Esophagus squamous epithelium (tissue), 5 donors: ENCODE measurements around the gene ZRSR2. TPM values are rescaled to one million over a fixed set of nuclear protein-coding genes. Genes with fewer than 3 reads are reported as not detected.

ENCODE experiments used
- DNase-seq: peaks from one replicate; lab custom pipeline; 2025; lab: John Stamatoyannopoulos, UW
- H3K27ac ChIP-seq, 4 donors: fragments of 200-600 bp; sonication (generic); one replicate each; pipeline ENCODE4 v1.5.1; 2016 to 2019; ENCODE audit warnings: mild to moderate bottlenecking in 1 of 4
- H3K27me3 ChIP-seq, 4 donors: fragments of 200-600 bp; sonication (generic); 1 replicate in 3 of 4; 2 replicates in 1 of 4; pipeline versions ENCODE4 v1.5.1 to v1.6.0; 2017 to 2021; ENCODE audit warnings: antibody characterized with exemption in 1 of 4
- H3K36me3 ChIP-seq, 3 donors: fragments of 200-600 bp; sonication (generic); one replicate each; pipeline ENCODE4 v1.5.1; 2016 to 2019
- H3K4me1 ChIP-seq, 3 donors: fragments of 200-600 bp; sonication (generic); one replicate each; pipeline ENCODE4 v1.5.1; 2017 to 2019
- H3K4me3 ChIP-seq, 4 donors: fragments of 200-600 bp; sonication (generic); 1 replicate in 3 of 4; 2 replicates in 1 of 4; pipeline ENCODE4 v1.5.1; 2016 to 2019; ENCODE audit warnings: mild to moderate bottlenecking in 2 of 4, moderate library complexity in 1 of 4
- H3K9me3 ChIP-seq, 3 donors: fragments of 200-600 bp; sonication (generic); one replicate each; pipeline ENCODE4 v1.5.1; 2016 to 2019
- POLR2A ChIP-seq, 4 donors: fragments of 450-650 bp; IDR thresholded peaks; one replicate each; pipeline ENCODE4 v1.6.1; 2017; ENCODE audit warnings: antibody characterized with exemption in 4 of 4, mild to moderate bottlenecking in 4 of 4, moderate library complexity in 3 of 4
- WGBS, 2 donors: methylation state at CpG; one replicate each; pipeline ENCODE4 v1.1.5; 2018; 5-methylcytosine and 5-hydroxymethylcytosine counted together
- intact Hi-C: fragments of 100-400 bp; cut with DNase I; formaldehyde crosslinking; loops from one replicate; pipeline ENCODE4 v1.15.0; 2022
- total RNA-seq, 4 donors: library from RNA; depleted of rRNA; stranded (reverse); fragments of >200 nt; gene quantifications; one replicate each; pipeline ENCODE4 v1.1.0, GENCODE V29; 2016
- TF ChIP-seq, protein P1 (sequence below), 6 experiments: fragments of 450-650 bp in 4 of 6; fragments of 200-600 bp in 2 of 6; sonication (generic) in 2 of 6; IDR thresholded peaks; one replicate each; pipeline ENCODE4 v1.5.1; 2016 to 2019; ENCODE audit warnings: antibody characterized with exemption in 6 of 6, mild to moderate bottlenecking in 4 of 6, moderate library complexity in 4 of 6
- donor health status: DM: yes; HTN: yes; CAD: no.

ZRSR2 gene
- total RNA-seq, 4 donors from 2014 or later: 2.5 to 6.5 (median 5.1) TPM

DNA sequence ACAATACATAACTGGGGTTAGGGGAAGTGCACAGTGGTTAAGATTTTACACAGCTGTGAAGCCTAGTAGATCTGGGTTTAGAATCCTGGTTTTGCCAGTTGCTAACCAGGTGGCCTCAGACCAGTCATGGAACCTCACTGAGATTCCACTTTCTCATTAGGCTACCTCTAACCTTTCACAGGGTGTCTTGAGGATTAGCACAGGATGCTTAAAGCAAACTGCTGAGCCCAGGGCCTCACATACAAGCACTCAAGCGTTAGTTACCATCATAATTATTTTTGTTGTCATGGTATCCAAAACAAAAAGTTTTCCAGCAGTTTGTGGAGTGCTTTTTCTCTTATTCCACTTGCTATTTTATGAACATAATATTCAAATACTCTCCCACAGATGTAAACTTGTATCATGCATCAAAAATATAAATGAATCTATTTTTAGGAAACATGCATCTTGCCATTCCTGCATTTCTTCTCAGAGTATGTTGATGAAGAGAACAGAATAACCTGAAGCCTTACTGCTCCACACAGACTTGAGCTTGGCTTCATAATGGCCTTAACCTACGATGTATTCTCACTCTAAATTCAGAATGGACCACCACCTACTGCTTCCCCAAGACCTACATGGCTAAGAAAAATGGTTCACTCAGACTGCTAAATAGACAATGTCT is 51.7 kb downstream of the ZRSR2 start:
- Histone ChIP-seq H3K4me1 (no peaks in the 10 kb centered on the region), H3K4me3 (no peak overlapping the region), H3K36me3 (peaks cover 0 to 16% (median 0%) of the 10 kb centered on the region in 3 donors), H3K9me3 (no peaks in the 10 kb centered on the region), H3K27ac (no peak overlapping the region), H3K27me3 (no peaks in the 10 kb centered on the region)
- TF ChIP-seq, protein P1, sequence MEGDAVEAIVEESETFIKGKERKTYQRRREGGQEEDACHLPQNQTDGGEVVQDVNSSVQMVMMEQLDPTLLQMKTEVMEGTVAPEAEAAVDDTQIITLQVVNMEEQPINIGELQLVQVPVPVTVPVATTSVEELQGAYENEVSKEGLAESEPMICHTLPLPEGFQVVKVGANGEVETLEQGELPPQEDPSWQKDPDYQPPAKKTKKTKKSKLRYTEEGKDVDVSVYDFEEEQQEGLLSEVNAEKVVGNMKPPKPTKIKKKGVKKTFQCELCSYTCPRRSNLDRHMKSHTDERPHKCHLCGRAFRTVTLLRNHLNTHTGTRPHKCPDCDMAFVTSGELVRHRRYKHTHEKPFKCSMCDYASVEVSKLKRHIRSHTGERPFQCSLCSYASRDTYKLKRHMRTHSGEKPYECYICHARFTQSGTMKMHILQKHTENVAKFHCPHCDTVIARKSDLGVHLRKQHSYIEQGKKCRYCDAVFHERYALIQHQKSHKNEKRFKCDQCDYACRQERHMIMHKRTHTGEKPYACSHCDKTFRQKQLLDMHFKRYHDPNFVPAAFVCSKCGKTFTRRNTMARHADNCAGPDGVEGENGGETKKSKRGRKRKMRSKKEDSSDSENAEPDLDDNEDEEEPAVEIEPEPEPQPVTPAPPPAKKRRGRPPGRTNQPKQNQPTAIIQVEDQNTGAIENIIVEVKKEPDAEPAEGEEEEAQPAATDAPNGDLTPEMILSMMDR (IDR thresholded peaks at IDR 0.05): no peak
- TF ChIP-seq POLR2A (IDR thresholded peaks at IDR 0.05): no peak
- intact Hi-C loops: no loop called here
- DNase-seq: no peak
- WGBS, 2 donors: 80 to 89% methylated on average over 2 of the region's 2 CpGs

DNA sequence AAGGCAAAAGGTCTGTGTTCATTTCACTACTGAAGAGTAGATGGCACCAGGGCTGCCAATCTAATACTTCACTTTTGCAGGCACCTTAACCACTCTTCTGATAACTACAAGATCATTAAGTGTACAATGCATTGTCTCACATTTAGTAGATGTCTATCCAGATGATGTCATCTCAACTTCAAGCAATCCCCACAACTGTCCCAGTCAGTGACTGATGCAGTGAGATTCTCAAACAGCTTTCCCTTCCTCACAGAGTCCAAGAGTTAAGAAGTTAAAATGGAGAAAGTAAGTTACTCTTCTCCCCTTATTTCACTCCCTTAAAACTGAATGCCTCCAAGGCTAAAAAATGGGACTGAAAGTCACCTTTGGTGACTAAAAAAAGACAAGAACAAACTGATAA is 53.7 kb downstream of the ZRSR2 start:
- Histone ChIP-seq H3K4me3 (no peak overlapping the region), H3K27me3 (no peaks in the 10 kb centered on the region), H3K4me1 (no peaks in the 10 kb centered on the region), H3K9me3 (no peaks in the 10 kb centered on the region), H3K36me3 (peaks cover 0 to 16% (median 0%) of the 10 kb centered on the region in 3 donors), H3K27ac (no peak overlapping the region)
- intact Hi-C loops: no loop called here
- no peak for DNase-seq
- TF ChIP-seq POLR2A (IDR thresholded peaks at IDR 0.05): no peak
- TF ChIP-seq, protein P1 (IDR thresholded peaks at IDR 0.05): no peak

DNA sequence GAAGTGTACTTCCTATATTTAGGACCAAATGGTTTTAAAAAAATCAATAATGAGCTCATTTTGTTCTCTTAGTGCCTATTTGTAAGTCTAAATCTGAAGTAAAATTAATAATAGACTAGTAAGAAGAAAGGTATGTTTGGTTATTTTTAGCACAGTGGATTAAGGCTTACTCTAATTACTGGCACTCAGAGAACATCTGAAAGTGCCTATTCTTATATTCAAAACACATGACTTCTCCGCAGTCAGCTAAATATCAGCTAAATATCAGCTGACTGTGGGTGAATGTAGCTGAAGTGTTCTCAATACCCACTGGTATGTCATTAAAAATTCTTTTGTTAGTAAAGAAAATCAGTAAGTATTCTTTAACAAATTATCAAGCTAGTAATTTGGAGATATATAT is 58.3 kb downstream of the ZRSR2 start:
- Histone ChIP-seq H3K27me3 (peaks cover 0 to 3% (median 0%) of the 10 kb centered on the region in 4 donors), H3K9me3 (no peaks in the 10 kb centered on the region), H3K27ac (peak overlapping the region in 1 of 4 donors; percentile 13), H3K4me1 (peaks cover 0 to 1% (median 0%) of the 10 kb centered on the region in 3 donors), H3K4me3 (no peak overlapping the region), H3K36me3 (peaks cover 0 to 5% (median 0%) of the 10 kb centered on the region in 3 donors)
- intact Hi-C loops: no loop called here
- no peak for DNase-seq
- WGBS, 2 donors: 59 to 81% methylated on average over 1 of the region's 1 CpG
- TF ChIP-seq POLR2A (IDR thresholded peaks at IDR 0.05): no peak
- TF ChIP-seq, protein P1 (IDR thresholded peaks at IDR 0.05): no peak

DNA sequence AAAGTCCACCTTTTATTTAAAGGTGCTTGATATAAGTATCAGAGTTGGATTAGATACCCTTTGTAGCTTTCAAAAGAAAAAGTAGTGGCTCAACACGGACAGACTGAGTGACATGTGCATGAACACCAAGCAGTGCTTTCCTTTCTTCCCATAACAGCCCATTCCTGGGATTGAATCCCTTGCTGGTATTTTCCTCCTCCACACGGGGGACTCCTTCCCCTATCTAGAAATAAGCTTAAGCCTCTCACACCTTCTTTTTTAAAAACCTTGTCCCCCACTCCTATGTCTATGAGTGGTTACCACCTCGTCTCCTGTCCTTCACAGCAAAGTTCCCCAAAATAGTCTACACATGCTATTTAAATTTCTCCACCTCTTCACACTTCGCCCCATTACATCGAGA is 59.3 kb downstream of the ZRSR2 start:
- peak overlapping the region in 1 of 4 donors; percentile 7 for H3K27ac ChIP-seq
- WGBS, 2 donors: 54 to 60% methylated on average over 5 of the region's 5 CpGs
- TF ChIP-seq, protein P1 (IDR thresholded peaks at IDR 0.05): no peak
- TF ChIP-seq POLR2A (IDR thresholded peaks at IDR 0.05): no peak
- peaks cover 0 to 5% (median 0%) of the 10 kb centered on the region in 3 donors for H3K36me3 ChIP-seq
- H3K27me3 ChIP-seq: peaks cover 0 to 3% (median 0%) of the 10 kb centered on the region in 4 donors
- intact Hi-C loops: no loop called here
- H3K9me3 ChIP-seq: no peaks in the 10 kb centered on the region
- no peak overlapping the region for H3K4me3 ChIP-seq
- peaks cover 0 to 5% (median 3%) of the 10 kb centered on the region in 3 donors for H3K4me1 ChIP-seq
- DNase-seq: no peak

DNA sequence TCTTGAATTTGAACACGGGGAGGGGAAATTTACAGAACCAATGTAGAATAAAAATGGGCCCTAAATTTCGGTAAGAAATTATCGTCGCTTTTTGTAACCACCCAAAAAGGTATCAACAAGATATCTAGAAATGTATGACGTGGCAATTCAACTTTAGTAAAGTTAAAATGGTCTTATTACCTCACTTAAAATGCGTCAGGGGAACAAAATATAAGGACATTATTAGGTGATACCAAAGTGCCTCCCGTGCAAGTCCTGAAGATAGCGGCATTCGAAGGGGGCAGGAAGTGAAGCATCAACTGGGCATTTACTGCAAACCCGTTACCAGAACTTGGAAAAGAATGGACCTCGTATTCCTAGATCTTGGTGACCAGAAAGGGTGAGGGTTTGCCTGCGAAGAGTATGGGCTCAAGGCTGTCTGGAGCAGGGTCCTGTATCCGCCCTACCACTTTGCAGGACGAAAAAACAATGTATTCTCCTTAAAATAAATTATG is 63.3 kb downstream of the ZRSR2 start:
- H3K4me1 ChIP-seq: peaks cover 3 to 17% (median 5%) of the 10 kb centered on the region in 3 donors
- 20 to 27% methylated on average over 13 to 14 of the region's 14 CpGs for WGBS, 2 donors
- no peak for DNase-seq
- TF ChIP-seq POLR2A (IDR thresholded peaks at IDR 0.05): no peak
- TF ChIP-seq, protein P1 (IDR thresholded peaks at IDR 0.05): no peak
- H3K4me3 ChIP-seq: peak overlapping the region; percentile 60 to 79 (median 74)
- intact Hi-C loops: no loop called here
- peaks cover 0 to 3% (median 0%) of the 10 kb centered on the region in 4 donors for H3K27me3 ChIP-seq
- H3K9me3 ChIP-seq: no peaks in the 10 kb centered on the region
- peak overlapping the region; percentile 71 to 95 (median 90) for H3K27ac ChIP-seq
- no peaks in the 10 kb centered on the region for H3K36me3 ChIP-seq
